Mammary epithelial cell (primary cell): ENCODE results near the gene GOLPH3L.

Experiments used
- EZH2 ChIP-seq: IDR thresholded peaks from 2 replicates; pipeline ENCODE4 v1.6.1; 2012; ENCODE audit warnings: low read length, inconsistent platforms, borderline replicate concordance
- TF ChIP-seq, protein P1 (sequence below), 2 donors: IDR thresholded peaks in 1 of 2; conservative IDR thresholded peaks in 1 of 2; 2 replicates each; pipeline ENCODE4 v1.5.1; 2011 to 2012; ENCODE audit warnings: inconsistent platforms in 2 of 2, low read length in 2 of 2, mild to moderate bottlenecking in 2 of 2, control low read depth in 1 of 2, low read depth in 1 of 2; ENCODE audit not compliant: insufficient read depth in 1 of 2; ENCODE audit errors: extremely low read depth in 1 of 2

DNA sequence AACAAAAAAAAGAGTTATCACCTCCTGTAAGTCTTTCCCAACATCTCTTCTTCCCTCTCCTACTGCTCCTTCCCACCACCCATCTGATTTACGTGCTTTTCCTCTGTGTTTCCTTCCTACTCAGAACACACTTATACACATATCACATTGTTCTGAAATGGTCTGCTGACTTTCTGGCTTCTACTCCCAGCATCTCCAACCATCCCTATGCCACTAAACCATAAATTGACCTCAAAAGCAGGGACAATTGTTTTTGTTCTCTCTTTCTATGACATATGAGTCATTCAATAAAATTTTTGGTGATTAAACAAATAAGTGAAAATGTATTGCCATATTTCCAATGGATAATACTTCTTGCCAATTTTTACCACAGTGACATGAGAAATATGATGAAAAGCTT, 8.2 kb downstream of the GOLPH3L start:
- TF ChIP-seq EZH2: no peak
- TF ChIP-seq, protein P1, sequence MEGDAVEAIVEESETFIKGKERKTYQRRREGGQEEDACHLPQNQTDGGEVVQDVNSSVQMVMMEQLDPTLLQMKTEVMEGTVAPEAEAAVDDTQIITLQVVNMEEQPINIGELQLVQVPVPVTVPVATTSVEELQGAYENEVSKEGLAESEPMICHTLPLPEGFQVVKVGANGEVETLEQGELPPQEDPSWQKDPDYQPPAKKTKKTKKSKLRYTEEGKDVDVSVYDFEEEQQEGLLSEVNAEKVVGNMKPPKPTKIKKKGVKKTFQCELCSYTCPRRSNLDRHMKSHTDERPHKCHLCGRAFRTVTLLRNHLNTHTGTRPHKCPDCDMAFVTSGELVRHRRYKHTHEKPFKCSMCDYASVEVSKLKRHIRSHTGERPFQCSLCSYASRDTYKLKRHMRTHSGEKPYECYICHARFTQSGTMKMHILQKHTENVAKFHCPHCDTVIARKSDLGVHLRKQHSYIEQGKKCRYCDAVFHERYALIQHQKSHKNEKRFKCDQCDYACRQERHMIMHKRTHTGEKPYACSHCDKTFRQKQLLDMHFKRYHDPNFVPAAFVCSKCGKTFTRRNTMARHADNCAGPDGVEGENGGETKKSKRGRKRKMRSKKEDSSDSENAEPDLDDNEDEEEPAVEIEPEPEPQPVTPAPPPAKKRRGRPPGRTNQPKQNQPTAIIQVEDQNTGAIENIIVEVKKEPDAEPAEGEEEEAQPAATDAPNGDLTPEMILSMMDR (conservative IDR thresholded peaks at IDR 0.05 in 1 of 2, IDR thresholded peaks at IDR 0.05 in 1 of 2; ENCODE audit: extremely low read depth in 1 of 2, insufficient read depth in 1 of 2, low read depth in 1 of 2, low read length in 2 of 2): no peak
